ENCODE measurements around the gene SPTLC2.

DNA sequence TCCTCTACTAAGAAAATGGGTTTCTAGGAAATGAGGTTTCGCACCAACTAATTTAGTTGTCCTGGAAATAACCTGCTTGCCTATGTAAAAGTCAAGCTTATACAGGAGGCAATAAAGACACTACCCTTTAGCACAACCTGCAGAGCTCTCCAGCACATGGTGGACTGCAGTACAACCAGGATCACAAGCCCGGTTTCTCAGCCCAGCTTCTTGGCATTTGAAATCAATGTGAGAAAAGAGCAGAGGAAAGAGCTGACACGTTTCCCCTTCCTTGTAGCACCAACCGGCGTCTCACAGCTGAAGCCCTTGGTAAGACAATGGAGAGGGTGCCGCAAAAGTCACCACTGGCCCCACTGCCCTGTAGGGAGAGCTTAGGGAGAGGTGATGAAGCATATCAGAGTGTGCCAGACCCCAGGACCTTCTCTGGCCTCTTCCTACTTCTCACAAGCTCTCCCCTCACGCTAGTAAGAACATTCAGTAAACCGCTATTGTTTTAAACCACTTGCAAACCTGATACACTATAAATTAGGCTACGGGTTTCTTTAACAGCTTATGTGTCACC, 8.6 kb downstream of the SPTLC2 start:
- TF ChIP-seq EZH2 (optimal IDR thresholded peaks at IDR 0.05; ENCODE audit: low read depth, low read length): no peak
- TF ChIP-seq, protein P1, sequence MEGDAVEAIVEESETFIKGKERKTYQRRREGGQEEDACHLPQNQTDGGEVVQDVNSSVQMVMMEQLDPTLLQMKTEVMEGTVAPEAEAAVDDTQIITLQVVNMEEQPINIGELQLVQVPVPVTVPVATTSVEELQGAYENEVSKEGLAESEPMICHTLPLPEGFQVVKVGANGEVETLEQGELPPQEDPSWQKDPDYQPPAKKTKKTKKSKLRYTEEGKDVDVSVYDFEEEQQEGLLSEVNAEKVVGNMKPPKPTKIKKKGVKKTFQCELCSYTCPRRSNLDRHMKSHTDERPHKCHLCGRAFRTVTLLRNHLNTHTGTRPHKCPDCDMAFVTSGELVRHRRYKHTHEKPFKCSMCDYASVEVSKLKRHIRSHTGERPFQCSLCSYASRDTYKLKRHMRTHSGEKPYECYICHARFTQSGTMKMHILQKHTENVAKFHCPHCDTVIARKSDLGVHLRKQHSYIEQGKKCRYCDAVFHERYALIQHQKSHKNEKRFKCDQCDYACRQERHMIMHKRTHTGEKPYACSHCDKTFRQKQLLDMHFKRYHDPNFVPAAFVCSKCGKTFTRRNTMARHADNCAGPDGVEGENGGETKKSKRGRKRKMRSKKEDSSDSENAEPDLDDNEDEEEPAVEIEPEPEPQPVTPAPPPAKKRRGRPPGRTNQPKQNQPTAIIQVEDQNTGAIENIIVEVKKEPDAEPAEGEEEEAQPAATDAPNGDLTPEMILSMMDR (IDR thresholded peaks at IDR 0.05; ENCODE audit: low read length): no peak
